ENCODE measurements around the gene PADI1.

- no peak for TF ChIP-seq ZNF274 (IDR thresholded peaks at IDR 0.05; ENCODE audit: low read depth, low read length)
- TF ChIP-seq SUZ12 (IDR thresholded peaks at IDR 0.05; ENCODE audit: extremely low read depth, insufficient read depth, insufficient read length) = no peak
Observed at GRCh38 chr1:17281775-17282181, 76.8 kb downstream of the PADI1 start.

Data from NT2/D1 (cell line).